T-helper 9 cell (primary cell): ENCODE measurements around the gene BCKDK.
A peak's percentile ranks its signal among the peaks of the same experiment; 100 is the strongest.

Source experiments
- DNase-seq: peaks from one replicate; pipeline ENCODE4 v3.0.0-alpha.2; 2020

Gene BCKDK

DNA sequence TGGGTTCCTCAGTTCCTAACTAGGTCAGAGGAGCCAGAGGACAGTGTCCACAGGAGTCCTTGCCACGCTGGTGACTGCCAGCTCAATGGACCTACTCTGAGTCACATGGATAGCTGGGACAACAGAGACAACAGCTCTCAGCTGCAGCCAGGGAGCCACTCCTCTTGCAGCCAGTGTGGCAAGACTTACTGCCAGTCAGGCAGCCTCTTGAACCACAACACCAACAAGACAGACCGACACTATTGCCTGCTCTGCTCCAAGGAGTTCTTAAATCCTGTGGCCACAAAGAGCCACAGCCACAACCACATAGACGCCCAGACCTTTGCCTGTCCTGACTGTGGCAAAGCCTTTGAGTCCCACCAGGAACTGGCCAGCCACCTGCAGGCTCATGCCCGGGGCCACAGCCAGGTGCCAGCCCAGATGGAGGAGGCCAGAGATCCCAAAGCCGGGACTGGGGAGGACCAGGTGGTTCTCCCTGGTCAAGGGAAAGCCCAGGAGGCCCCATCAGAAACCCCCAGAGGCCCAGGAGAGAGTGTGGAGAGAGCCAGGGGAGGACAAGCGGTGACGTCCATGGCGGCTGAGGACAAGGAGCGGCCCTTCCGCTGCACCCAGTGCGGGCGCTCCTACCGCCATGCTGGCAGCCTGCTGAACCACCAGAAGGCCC, 27.3 kb upstream of the BCKDK start:
- DNase-seq: no peak

DNA sequence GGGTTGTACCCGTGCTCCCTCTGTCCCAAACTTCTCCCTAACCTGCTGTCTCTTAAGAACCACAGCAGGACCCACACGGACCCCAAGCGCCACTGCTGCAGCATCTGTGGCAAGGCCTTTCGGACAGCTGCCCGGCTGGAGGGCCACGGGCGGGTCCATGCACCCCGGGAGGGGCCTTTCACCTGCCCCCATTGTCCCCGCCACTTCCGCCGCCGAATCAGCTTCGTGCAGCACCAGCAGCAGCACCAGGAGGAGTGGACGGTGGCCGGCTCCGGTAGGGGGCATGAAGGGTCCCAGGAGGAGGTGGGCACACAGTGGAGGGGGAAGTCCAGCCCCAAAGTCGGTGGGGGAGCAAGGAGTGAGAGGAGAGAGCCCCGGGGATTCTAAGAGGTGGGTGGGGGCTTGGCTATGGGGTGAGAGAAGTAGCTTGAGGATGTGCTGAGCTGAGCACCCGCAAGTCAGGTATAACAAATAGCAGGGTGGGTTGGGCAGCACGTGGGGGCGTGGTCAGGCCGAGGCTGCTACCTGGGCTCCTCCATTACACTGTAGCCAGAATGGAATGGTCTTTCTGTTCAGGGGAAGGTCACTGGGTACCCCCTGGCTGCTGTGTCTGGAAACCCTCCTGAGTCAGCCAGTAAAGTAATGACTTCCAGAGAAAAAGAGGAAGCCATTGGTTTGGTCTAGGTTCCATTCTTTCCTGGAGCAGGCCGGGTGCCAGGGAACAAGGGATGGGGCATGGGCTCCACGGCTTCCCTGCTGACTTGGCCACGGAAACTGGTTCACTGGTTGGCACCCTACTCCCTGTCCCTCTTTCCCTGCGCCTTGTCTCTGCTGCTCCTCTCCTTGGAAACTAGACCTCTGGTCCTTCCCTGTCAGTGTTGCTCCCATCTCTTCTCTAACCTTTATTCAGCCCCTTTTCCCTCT, 26.5 kb upstream of the BCKDK start:
- no peak for DNase-seq

DNA sequence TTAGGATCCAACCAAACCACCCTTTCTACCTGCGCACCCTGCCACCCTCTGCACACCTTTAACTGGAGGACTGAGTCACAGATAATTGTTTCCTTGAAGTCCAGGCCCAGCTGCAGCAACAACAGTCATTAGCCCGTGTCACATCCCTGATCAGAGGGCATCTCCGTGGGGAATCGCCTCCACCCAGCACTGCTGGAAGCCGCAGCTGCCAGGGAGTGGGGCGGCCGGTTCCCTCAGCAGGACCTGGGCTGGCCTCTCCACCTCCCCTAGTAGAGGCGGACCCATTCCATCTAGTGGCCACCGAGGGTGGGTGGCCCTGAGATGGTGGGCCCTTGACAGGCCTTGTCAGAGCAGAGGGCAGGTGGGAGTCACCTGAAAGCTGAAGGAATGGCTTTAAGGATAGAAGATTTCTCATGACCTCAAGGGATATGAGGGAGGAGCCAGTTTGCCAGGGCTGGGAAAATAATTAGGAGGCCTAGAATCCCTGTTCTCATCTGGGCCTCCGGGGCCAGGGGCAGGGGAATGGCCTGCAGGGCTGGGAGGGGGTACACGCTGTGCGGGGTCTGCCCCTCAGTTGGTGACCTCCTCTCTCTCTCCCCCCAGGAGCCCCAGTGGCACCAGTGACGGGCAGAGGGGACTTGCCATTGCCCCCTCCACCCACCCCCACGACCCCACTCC, 25.7 kb upstream of the BCKDK start:
- no peak for DNase-seq

DNA sequence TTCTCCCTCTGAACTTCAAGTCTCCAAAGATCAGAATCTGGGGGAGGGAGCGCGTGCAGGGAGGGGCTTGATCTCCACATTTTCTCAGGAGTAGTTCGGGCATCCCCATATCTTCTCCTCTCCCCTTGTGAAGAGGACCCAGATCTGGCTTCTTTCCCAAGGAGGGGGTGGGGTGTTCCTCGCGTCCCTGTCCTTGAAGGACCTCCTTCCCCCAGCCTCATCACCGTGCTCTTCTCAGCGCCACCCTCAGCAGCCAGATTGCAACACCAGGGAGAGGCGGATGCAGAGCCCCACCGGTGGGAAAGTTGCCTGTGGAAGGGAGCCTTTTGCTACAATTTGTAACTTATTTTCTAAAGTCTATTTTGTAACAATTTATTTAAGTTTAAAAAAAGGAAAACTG, 25.1 kb upstream of the BCKDK start:
- no peak for DNase-seq

DNA sequence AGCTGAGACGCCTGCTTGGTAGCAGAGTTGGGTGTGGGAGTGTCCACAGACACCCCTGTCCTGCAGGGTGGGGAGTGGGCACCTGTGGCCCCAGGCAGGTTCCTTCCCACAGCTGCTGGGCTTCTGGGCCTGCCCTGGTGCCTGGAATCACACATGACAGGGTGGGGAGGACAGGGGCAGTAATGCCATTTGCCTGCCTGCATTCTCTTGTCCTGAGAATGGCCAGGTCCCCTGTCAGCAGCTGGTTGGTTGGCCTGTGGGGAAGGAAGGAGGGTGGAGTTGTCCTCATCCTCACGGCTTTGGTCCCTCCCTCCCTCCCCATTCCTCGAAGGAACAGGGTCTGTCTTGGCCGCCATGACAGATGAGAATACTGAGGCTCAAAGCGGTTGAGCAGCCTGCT, 24.6 kb upstream of the BCKDK start:
- DNase-seq: no peak

DNA sequence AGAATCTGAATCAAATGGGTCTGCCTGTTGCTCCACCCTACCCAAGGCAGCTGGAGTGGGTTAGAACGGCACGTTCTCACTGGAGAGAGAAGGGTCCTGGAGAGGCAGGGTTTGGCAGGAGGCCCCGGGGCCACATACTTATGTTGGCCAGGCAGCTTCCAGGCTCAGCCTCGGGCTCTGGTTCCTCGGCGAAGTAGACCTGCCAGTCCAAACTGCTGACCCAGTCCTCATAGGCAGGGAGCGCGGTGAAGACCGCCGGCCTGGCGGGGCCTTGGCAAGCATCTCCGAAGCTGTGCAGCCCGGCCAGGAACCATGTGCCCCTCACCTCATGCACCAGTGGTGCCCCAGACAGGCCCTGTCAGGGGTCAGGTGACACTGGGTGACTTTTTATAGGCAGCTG, 24.2 kb upstream of the BCKDK start:
- DNase-seq: no peak

DNA sequence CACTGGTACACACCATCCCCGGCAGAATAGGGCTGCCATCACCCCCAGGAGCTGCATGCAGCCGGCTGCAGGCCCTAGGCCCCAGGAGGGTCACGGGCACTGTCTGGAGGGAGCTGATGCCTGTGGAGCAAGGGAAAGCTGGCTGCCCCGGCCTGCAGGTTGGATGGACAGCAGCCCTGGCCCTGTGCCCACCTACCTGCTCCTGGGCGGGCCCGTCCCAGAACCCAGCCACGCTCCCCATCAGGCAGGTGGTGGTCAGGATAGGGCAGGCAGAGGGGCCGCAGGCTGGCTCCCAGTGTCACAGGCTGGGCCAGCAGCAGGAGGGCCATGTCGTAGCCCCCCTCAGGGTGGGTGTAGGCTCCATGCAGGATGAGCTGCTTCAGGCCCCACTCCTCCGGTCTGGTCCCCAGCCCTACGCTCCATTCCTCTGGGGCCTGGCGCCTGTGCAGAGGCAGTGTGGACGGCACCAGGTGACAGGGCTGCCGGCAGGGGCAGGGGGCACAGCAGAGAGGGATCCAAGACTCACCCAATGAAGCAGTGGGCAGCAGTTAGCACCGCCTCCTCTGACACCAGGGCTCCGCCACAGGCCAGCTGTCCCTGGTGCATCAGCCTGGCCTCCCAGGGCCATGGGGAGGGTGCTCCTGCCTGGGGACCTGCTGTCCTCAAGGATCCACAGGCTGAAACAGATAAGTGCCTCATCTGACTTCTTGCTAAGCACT, 23.4 kb upstream of the BCKDK start:
- no peak for DNase-seq

DNA sequence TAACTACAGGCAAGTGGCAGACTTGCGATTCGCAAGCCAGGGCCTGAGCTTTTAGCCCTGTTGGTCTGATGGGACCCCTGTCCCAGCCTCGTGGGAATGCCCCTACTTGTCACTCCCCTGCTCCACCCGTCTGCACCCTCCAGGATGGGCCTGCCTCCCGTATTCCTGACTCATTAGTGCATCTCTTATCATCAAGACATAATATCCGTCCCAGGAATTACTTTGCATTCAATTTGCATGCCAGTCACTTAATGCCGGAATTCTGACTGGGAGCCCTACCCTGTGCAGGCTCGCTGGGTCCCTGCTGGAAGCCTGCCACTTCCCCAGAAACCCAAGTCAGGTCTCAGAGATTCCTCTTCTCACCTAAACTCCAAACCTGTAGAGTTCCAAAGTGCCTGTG, 22.8 kb upstream of the BCKDK start:
- no peak for DNase-seq

DNA sequence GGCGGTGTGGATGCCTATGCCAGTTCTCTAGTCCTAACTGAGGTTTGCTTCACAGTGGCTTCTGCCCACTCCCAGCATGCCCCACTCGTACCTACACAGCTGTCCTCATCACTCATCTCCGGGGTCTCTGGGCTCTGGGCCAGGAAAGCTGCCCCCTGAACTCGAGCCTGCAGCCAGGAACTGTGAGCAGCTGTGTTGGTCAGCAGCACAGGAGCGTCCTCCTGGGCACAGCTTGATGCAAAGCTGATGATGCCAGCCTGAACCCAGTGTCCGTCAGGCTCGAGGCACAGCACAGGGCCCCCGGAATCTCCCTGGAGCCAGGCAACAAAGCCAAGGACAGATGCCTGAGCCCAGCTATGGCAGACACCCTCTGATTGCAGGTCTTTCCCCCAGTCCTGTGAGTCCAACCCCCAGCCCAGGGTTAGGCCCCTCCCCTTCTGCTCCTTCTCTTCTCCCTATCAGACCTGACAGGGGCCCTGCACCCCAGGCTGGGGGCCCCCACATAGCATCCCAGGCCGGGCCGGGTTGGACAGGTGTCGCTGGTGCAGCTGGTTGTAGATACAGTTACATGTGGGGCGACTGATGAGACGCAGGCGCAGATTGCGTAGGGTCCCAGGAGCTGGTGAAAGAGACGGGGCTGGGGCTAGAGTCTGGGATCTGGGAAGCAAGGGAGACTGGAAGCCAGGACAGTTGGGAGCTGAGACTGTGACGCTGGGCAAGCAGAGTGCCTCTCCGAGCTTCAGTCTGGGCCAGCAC, 22.1 kb upstream of the BCKDK start:
- no peak for DNase-seq

DNA sequence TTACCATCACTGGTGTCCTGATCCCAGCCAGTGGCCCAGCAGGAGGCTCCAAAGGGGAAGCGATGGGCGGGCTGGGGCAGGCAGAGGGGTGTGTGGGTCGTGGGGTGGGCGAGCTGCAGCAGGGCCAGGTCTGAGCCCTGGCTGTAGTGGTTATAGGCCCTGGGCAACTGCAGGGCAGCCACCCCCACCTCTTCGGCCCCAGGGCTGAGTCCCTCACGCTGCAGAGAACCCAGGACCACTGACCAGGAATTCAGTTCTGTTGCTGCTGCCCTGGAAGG, 21.6 kb upstream of the BCKDK start:
- DNase-seq: no peak

DNA sequence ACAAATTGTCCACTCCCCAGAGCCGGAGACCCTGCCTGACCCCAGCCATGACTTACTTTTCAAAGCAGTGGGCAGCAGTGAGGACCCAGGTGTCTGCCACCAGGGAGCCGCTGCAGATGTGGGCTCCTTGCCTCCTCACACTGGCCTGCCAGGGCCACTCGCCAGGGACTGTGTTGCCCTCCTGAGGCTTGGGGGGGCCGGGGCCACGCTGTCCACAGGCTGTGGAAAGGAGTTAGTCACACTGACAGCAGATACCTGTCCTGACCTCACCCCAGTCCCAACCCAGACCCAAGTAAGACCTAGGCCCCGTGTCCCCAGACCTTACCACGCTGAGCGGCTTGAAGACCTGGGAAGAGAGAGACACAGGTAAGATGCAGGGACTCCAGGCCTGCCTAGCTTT, 20.7 kb upstream of the BCKDK start:
- no peak for DNase-seq

DNA sequence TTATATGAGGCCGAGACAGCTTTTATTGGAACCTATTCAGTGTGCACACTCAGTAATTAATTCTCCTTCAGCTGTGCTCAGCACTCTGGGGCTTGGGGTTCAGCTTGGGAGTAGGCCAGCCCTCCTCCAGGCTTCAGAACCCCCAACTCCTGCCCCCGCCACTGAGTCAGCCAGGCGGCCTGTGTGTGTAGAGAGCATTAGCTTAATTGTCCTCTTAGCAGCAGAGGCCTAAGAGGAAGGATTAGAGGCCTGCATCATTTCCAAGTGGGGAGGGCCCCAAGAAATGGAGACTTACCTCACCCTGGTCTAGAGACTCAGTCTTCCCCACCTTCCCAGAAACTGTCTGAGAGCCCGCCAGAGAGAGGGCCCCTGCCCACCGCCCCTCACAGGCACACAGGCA, 20.2 kb upstream of the BCKDK start:
- no peak for DNase-seq

DNA sequence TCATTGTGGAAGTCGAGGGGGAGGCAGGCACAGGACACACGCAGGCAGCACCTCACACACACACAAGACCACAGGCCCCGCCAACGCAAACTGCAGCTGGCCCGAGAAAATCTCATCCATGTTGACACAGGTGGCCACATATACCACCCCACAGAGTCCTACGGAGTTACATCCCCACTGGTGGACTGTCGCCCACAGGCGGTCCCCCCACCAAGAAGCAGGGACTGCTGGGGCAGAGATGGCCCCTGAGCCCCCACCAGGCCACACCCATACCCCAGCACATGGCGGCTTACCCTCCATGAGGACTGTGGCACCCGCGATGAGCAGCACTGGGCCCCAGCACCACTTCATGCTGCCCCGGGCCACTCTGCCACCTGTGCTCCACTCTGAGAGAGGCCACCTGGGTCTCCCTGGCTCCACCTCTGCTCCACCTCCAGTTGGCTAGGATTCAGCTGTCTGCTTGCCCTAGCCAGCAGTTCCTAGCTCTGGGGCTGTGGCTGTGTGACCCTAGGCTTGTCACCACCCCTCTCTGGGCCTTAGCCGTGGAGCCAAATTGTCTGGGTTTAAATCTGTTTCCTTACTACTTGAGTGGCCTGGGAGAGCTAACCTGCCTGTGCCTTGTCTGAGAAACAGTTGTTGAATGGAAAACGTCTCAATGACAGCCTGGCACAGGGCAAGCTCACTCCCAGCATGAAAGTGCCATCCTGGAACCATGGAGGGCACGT, 19.6 kb upstream of the BCKDK start, which contains the start of gene PRSS53:
Gene PRSS53 (minus strand): TSS at position 485 of the 725 bp plus-strand sequence. CDS start 134 bp downstream, at position 351.
- no peak for DNase-seq

DNA sequence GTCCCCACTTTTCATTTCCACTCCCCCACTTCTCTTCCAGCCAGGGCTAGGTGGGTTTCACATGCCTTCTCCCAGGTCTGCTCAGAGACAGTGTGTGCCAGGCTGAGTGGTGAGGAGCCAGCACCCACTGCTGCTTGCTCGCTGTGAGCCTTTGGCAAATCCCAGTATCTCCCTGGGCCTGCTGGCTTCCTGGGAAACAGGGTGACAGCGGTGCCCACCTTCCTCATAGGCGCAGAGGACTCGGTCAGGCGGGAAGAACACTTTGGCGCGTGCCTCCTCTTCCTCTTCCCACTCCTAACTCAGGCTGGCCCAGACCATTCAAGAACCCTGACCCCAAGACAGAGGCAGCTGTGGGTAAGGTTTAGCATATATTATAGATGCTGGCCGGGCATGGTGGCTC, 19.0 kb upstream of the BCKDK start:
- DNase-seq: no peak

DNA sequence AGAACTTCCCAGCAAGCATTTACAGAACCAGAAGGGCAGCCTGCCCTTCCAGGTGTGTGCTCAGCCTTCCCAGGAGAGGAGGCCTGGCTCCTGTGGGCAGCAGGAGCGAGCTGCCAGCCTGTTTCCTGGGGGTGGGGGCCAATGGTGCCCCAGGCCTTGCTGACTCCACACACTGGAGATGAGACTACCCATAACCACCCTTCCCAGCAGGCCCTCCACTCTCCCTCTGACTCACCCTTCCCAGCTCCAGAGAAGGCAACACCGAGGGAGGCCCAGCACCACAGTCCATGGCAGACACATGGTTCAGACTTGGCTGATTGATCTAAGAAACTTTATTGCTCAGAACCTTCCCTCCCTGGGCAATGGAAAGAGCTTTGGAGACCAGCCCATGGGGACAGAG, 17.6 kb upstream of the BCKDK start:
- no peak for DNase-seq

DNA sequence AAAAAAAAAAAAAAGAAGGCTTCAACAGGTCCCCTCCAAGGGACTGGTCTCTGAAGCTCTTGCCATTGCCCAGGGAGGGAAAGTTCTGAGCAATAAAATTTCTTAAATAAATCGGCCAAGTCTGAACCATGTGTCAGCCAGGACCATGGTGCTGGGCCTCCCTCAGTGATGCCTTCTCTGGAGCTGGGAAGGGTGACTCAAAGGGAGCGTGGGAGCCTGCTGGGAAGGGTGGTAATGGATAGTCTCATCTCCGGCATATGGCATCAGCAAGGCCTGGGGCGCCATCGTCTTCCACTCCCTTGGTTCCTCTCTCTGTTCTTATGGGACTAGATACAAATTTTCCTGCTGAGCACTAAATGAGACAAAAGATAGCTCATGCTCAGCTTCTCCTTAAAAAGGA, 15.9 kb upstream of the BCKDK start:
- no peak for DNase-seq

DNA sequence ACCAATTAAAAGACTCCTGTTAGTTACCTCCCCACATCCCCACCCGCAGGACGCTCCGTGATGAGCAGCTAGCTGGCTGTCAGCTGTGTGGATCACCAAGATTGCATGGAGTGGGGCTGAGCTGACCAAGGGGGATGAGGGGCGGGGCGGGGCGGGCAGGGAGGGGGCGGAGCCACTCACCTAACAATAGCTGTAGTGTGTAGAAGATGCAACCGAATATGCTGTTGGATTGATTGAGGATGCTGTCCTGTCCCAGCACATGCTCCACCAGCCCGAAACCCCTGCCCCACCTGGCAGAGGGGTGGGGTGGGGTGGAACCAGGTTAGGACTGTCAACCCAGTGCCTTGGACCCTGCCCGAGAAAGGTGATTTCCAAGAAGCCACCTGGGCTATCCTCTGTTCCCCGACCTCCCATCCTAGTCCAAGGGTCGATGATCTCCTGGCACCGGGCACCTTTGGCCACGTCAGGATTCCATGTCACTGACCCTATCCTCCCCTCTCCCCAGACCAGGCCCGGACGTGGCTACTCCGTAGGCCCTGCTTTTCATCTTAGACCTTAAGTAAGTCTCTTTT, 15.0 kb upstream of the BCKDK start:
- no peak for DNase-seq

DNA sequence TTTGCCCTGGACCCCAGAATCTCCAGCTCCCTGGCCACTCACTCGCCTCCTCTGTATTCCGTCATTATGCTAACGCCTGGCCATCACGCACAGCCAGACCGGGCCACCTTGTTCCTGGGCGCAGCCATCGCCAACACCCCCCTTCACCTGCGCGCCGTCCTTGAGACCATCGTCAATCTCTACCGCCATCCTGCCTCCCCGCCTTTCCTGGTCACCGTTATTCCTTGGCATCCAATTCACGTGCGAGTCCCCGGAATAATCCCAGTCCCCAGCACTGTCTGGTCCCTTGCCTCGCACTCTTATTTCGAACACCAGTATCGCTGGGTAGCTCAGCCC, 14.1 kb upstream of the BCKDK start:
- no peak for DNase-seq

DNA sequence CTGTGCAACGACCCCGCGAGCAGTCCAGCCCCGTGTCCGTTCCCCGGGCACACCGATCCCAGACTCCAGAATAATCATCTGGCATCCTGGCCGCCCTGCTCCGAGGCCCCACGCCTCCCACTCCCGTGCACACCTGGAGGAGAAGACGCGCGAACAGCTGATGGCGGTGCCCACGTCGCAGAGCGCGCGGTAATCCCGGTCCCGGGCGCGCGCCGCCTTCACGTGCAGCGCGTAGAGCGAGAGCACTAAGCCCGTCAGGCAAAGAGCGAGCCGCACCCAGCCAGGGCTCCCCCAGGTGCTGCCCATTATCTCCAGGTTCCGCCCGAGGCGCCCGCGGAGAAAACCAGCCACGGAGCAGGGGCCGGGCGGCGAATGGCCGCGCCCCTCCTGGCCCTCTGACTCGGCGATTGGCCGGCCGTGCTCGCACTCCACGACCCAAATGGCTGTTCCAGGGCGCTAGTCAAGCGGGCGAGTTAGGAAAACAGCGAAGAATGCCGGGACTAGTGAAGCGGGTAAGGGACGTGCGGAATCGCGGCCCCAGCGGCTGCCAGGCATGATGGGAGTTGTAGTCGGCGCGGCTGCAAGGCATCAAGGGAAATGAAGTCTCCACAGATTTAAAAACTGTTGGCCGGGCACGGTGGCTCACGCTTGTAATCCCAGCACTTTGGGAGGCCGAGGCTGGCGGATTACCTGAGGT, 13.6 kb upstream of the BCKDK start, which contains the start of gene VKORC1:
Gene VKORC1 (minus strand): TSS at position 374 of the 697 bp plus-strand sequence. CDS start 68 bp downstream, at position 306.
- DNase-seq: peak; percentile 78

DNA sequence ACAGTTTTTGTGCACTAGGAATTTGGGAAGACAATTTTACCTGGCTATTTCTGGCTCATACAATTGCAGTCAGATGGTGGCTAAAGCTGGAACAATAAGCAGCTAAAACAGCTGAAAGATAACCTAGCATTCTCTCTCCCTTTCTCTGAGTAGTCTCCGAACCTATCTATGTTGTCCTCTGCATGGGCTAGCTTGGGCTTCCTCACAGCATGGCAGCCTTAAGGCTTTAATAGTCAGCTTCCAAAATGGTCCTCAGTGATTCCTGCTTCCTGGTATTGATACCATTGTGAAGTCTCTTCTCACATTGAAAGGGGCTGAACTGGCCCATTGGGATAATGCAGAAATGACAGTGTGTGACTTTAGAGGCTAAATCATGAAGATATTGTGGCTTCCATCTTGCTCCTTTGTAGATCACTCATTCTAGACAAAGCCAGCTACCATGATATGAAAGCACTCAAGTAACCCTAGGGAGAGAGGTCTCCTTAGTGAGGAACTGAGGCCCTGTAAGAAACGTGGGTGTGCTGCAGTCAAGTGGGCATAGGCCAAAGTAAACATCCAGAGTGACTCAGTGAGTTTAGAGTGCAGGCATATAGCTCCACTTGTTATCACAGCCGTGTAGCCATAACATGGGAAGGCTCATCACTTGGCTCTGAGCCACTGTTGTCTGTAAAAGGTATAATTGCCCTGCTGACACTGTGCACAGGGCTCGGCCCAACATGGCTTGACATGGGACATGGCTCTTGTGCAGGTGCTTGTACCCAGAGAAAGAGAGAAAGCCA, 8.1 kb upstream of the BCKDK start:
- no peak for DNase-seq
